Measurements from ENCODE around the gene MMD.
A peak's percentile ranks its signal among the peaks of the same experiment; 100 is the strongest.
"Not testable (repeated sequence)": the region's sequence is repeated elsewhere in the genome, so short reads cannot be mapped to it uniquely, and the experiment has no call there.

MMD gene

DNA sequence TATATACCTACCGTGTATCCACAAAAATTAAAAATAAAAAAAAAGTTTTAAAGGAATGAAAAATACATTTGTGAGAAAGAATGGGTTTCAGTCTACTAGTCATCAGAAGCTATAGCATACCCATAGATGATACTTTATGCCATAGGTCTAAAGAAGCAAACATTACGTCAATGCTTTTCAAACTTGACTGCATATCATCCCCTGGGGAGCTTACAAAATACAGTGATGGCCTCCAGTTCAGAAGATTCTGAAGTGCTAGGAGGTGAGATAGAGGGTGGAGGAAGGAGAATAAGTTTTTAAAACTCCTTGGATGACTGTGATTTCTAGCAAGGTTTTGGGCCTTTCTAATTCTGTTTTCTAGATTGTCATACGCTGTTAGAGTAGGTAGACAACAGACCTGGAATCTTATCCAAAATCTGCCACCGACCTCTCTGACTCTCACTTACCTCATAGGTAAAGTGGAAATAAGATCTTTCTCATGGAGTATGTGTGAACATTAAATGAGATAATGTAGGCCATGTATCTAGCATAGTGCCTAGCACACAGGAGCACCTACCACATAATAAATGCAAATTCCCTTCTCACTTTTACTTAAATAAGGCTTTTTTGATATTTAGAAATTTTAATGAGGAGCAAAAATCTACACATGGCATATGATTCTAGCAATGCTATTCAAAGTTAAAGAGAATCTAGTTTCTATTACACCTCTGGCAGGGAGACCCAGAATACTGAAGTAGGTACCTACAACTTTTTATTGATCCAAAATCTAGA is 12.4 kb downstream of the MMD start:
- H2AFZ ChIP-seq (ENCODE audit: insufficient read depth, low read length, poor library complexity) = no peak overlapping the region
- H3K18ac ChIP-seq (ENCODE audit: low read length) = no peak overlapping the region
- no peaks in the 10 kb centered on the region for H3K79me2 ChIP-seq (ENCODE audit: control insufficient read depth, insufficient read depth, low read length, poor library complexity)
- H3K79me1 ChIP-seq (ENCODE audit: low read length) = no peaks in the 10 kb centered on the region
- H3K27me3 ChIP-seq (ENCODE audit: insufficient read depth, low read length) = no peaks in the 10 kb centered on the region
- DNase-seq = no peak
- no CpG with 5 or more reads among the region's 4 CpGs for WGBS (ENCODE audit: extremely low coverage, insufficient coverage, insufficient read length)
- H3K36me3 ChIP-seq (ENCODE audit: control insufficient read depth in 1 of 2, insufficient read depth in 2 of 2, low read length in 2 of 2) = peaks cover 33 to 49% of the 10 kb centered on the region in 2 experiments
- no peak overlapping the region for H4K12ac ChIP-seq (ENCODE audit: low read depth, low read length)
- no peak overlapping the region for H2BK120ac ChIP-seq (ENCODE audit: insufficient read depth, low read length, poor library complexity)
- no peak overlapping the region for H4K8ac ChIP-seq (ENCODE audit: low read depth, low read length)
- no peak overlapping the region for H3K23ac ChIP-seq (ENCODE audit: low read length)
- peaks cover 0 to 4% of the 10 kb centered on the region in 2 experiments for H3K4me1 ChIP-seq (ENCODE audit: control insufficient read depth in 1 of 2, insufficient read depth in 2 of 2, low read length in 2 of 2)
- no peak overlapping the region for H3K4me2 ChIP-seq (ENCODE audit: low read length)
- H2BK5ac ChIP-seq (ENCODE audit: low read depth, low read length, poor library complexity) = no peak overlapping the region
- H3K4me3 ChIP-seq (ENCODE audit: low read depth, low read length) = no peak overlapping the region
- H3K14ac ChIP-seq (ENCODE audit: low read length) = no peak overlapping the region
- H4K91ac ChIP-seq (ENCODE audit: low read depth, low read length) = no peak overlapping the region
- no peak overlapping the region for H3K9ac ChIP-seq (ENCODE audit: low read length)
- no peak overlapping the region for H2AK5ac ChIP-seq (ENCODE audit: low read length)
- H3K9me3 ChIP-seq (ENCODE audit: insufficient read depth, low read depth, low read length) = no peaks in the 10 kb centered on the region
- no peak overlapping the region for H2BK12ac ChIP-seq (ENCODE audit: low read length)
- no peak overlapping the region for H3K4ac ChIP-seq (ENCODE audit: low read depth, low read length)
- H3K27ac ChIP-seq (ENCODE audit: low read depth, low read length) = no peak overlapping the region

DNA sequence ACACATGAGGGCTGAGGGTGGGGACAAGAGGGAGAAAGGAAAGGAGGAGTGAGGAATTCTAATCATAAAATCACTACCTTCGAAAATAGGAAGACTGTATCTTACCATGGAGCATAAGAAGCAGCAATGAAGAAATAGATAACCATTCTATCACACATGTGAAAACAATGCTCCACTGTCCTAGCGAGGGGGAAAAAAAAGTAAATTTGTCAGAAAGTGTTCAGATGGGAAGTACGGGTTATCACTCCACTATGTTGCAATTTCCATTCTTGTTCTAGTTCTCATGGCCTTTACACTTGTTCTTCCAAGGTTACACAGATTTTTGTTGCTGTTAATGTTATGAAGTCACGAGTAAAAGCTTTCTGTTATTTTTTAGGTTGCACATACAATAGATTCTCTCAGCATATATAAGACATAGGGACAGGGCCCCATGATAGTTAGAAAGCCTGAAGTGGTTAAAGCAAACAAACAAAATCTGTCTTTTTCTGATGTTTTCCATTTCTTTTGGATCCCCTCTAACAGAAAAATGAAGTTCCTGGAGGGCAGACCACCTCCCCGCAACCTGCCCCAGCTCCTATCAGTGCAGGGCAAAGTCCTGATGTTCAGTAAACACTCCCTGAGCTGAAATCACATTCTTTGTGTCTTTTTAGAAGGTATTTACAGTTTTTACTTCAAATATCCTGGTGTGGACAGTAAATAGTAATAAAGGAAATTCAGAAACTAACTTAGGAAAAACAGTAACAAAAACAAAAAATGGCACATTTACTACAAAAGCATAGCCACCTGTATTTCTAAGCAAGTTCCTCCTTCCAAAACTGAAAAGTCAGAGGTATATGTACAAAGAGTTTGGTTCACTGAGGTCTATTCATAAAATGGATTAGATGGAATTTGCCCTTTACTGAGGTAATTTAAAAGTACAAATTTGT is 13.7 kb downstream of the MMD start:
- H3K79me2 ChIP-seq (ENCODE audit: control insufficient read depth, insufficient read depth, low read length, poor library complexity) = no peaks in the 10 kb centered on the region
- H3K23ac ChIP-seq (ENCODE audit: low read length) = no peak overlapping the region
- no peak overlapping the region for H3K18ac ChIP-seq (ENCODE audit: low read length)
- H2AK5ac ChIP-seq (ENCODE audit: low read length) = no peak overlapping the region
- no peaks in the 10 kb centered on the region for H3K9me3 ChIP-seq (ENCODE audit: insufficient read depth, low read depth, low read length)
- H3K27ac ChIP-seq (ENCODE audit: low read depth, low read length) = no peak overlapping the region
- peak; percentile 37 to 84 for DNase-seq
- H3K4me1 ChIP-seq (ENCODE audit: control insufficient read depth in 1 of 2, insufficient read depth in 2 of 2, low read length in 2 of 2) = no peaks in the 10 kb centered on the region
- H4K8ac ChIP-seq (ENCODE audit: low read depth, low read length) = no peak overlapping the region
- no peaks in the 10 kb centered on the region for H3K79me1 ChIP-seq (ENCODE audit: low read length)
- no peaks in the 10 kb centered on the region for H3K27me3 ChIP-seq (ENCODE audit: insufficient read depth, low read length)
- H3K9ac ChIP-seq (ENCODE audit: low read length) = no peak overlapping the region
- no peak overlapping the region for H3K4me3 ChIP-seq (ENCODE audit: low read depth, low read length)
- no peak overlapping the region for H3K14ac ChIP-seq (ENCODE audit: low read length)
- no peak overlapping the region for H2BK5ac ChIP-seq (ENCODE audit: low read depth, low read length, poor library complexity)
- H2AFZ ChIP-seq (ENCODE audit: insufficient read depth, low read length, poor library complexity) = no peak overlapping the region
- H3K36me3 ChIP-seq (ENCODE audit: control insufficient read depth in 1 of 2, insufficient read depth in 2 of 2, low read length in 2 of 2) = peaks cover 31 to 55% of the 10 kb centered on the region in 2 experiments
- H4K91ac ChIP-seq (ENCODE audit: low read depth, low read length) = no peak overlapping the region
- no peak overlapping the region for H4K12ac ChIP-seq (ENCODE audit: low read depth, low read length)
- H2BK120ac ChIP-seq (ENCODE audit: insufficient read depth, low read length, poor library complexity) = no peak overlapping the region
- no peak overlapping the region for H3K4me2 ChIP-seq (ENCODE audit: low read length)
- no peak overlapping the region for H2BK12ac ChIP-seq (ENCODE audit: low read length)
- no peak overlapping the region for H3K4ac ChIP-seq (ENCODE audit: low read depth, low read length)
- WGBS (ENCODE audit: extremely low coverage, insufficient coverage, insufficient read length) = no CpG with 5 or more reads among the region's 5 CpGs

DNA sequence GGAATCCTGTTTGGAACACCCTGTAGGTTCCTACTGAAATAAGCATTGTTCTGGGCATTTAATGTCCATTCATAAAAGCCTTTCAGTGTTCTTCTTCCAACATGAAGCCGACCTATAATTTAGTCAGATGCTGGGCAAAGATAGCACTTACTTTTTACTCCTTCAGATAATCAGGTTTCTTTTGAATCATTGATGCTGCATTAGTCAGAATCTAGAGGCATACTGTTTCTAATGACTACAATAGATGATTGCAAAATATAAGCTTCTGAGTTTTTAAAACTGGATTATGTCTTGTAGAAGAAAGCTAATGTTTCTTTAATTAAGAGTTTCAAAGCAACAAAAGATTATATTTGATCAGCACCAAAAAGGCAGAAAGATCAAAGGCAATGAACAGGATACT is 16.0 kb downstream of the MMD start:
- H2BK12ac ChIP-seq (ENCODE audit: low read length) = no peak overlapping the region
- H3K23ac ChIP-seq (ENCODE audit: low read length) = no peak overlapping the region
- H3K27ac ChIP-seq (ENCODE audit: low read depth, low read length) = no peak overlapping the region
- no peaks in the 10 kb centered on the region for H3K4me1 ChIP-seq (ENCODE audit: control insufficient read depth in 1 of 2, insufficient read depth in 2 of 2, low read length in 2 of 2)
- H3K9me3 ChIP-seq (ENCODE audit: insufficient read depth, low read depth, low read length) = no peaks in the 10 kb centered on the region
- H3K79me2 ChIP-seq (ENCODE audit: control insufficient read depth, insufficient read depth, low read length, poor library complexity) = no peaks in the 10 kb centered on the region
- H4K8ac ChIP-seq (ENCODE audit: low read depth, low read length) = no peak overlapping the region
- no peaks in the 10 kb centered on the region for H3K79me1 ChIP-seq (ENCODE audit: low read length)
- no peak overlapping the region for H3K4ac ChIP-seq (ENCODE audit: low read depth, low read length)
- no peak overlapping the region for H2BK5ac ChIP-seq (ENCODE audit: low read depth, low read length, poor library complexity)
- H3K4me2 ChIP-seq (ENCODE audit: low read length) = no peak overlapping the region
- H2BK120ac ChIP-seq (ENCODE audit: insufficient read depth, low read length, poor library complexity) = no peak overlapping the region
- no peak overlapping the region for H2AK5ac ChIP-seq (ENCODE audit: low read length)
- H3K14ac ChIP-seq (ENCODE audit: low read length) = no peak overlapping the region
- no peak for DNase-seq
- H2AFZ ChIP-seq (ENCODE audit: insufficient read depth, low read length, poor library complexity) = no peak overlapping the region
- H3K36me3 ChIP-seq (ENCODE audit: control insufficient read depth in 1 of 2, insufficient read depth in 2 of 2, low read length in 2 of 2) = peaks cover 27 to 44% of the 10 kb centered on the region in 2 experiments
- no peaks in the 10 kb centered on the region for H3K27me3 ChIP-seq (ENCODE audit: insufficient read depth, low read length)
- no peak overlapping the region for H3K18ac ChIP-seq (ENCODE audit: low read length)
- H3K4me3 ChIP-seq (ENCODE audit: low read depth, low read length) = no peak overlapping the region
- H3K9ac ChIP-seq (ENCODE audit: low read length) = no peak overlapping the region
- no peak overlapping the region for H4K12ac ChIP-seq (ENCODE audit: low read depth, low read length)
- WGBS (ENCODE audit: extremely low coverage, insufficient coverage, insufficient read length) = no CpG with 5 or more reads among the region's 1 CpG
- no peak overlapping the region for H4K91ac ChIP-seq (ENCODE audit: low read depth, low read length)

GRCh38 chr17:55404197-55404596 is 17.4 kb downstream of the MMD start:
- not testable (repeated sequence) for H3K4me2 ChIP-seq (ENCODE audit: low read length); H2AFZ ChIP-seq (ENCODE audit: insufficient read depth, low read length, poor library complexity); H3K23ac ChIP-seq (ENCODE audit: low read length); H2BK12ac ChIP-seq (ENCODE audit: low read length); H3K79me1 ChIP-seq (ENCODE audit: low read length); H3K79me2 ChIP-seq (ENCODE audit: control insufficient read depth, insufficient read depth, low read length, poor library complexity); H3K27me3 ChIP-seq (ENCODE audit: insufficient read depth, low read length); H2AK5ac ChIP-seq (ENCODE audit: low read length); H3K9ac ChIP-seq (ENCODE audit: low read length); H2BK5ac ChIP-seq (ENCODE audit: low read depth, low read length, poor library complexity); H3K27ac ChIP-seq (ENCODE audit: low read depth, low read length); DNase-seq; H3K4ac ChIP-seq (ENCODE audit: low read depth, low read length); H3K18ac ChIP-seq (ENCODE audit: low read length); H2BK120ac ChIP-seq (ENCODE audit: insufficient read depth, low read length, poor library complexity); H3K4me3 ChIP-seq (ENCODE audit: low read depth, low read length); H3K14ac ChIP-seq (ENCODE audit: low read length); H4K91ac ChIP-seq (ENCODE audit: low read depth, low read length); H4K8ac ChIP-seq (ENCODE audit: low read depth, low read length); H4K12ac ChIP-seq (ENCODE audit: low read depth, low read length); H3K4me1 ChIP-seq (ENCODE audit: control insufficient read depth in 1 of 2, insufficient read depth in 2 of 2, low read length in 2 of 2); H3K9me3 ChIP-seq (ENCODE audit: insufficient read depth, low read depth, low read length)
- WGBS (ENCODE audit: extremely low coverage, insufficient coverage, insufficient read length) = no CpG with 5 or more reads among the region's 5 CpGs
- H3K36me3 ChIP-seq (ENCODE audit: control insufficient read depth in 1 of 2, insufficient read depth in 2 of 2, low read length in 2 of 2) = peaks cover 28 to 39% of the 10 kb centered on the region in 2 experiments
